Measurements from ENCODE around the gene IPPK. TPM values are rescaled to one million over a fixed set of nuclear protein-coding genes. Genes with fewer than 3 reads are reported as not detected.
"Not testable (repeated sequence)": the region's sequence is repeated elsewhere in the genome, so short reads cannot be mapped to it uniquely, and the experiment has no call there.

The IPPK gene
- total RNA-seq, 4 donors from 2014 or later: 49.2 to 71.5 (median 54.4) TPM

- WGBS, 2 donors: 29 to 38% methylated on average over 12 of the region's 12 CpGs
- peak; percentile 28 to 84 for DNase-seq (ENCODE audit: low spot score in 2 of 2)
- H3K4me3 ChIP-seq (ENCODE audit: low read depth, poor library complexity, severe bottlenecking): no peak overlapping the region
- no peak for TF ChIP-seq POLR2A (IDR thresholded peaks at IDR 0.05)
- TF ChIP-seq, protein P1, sequence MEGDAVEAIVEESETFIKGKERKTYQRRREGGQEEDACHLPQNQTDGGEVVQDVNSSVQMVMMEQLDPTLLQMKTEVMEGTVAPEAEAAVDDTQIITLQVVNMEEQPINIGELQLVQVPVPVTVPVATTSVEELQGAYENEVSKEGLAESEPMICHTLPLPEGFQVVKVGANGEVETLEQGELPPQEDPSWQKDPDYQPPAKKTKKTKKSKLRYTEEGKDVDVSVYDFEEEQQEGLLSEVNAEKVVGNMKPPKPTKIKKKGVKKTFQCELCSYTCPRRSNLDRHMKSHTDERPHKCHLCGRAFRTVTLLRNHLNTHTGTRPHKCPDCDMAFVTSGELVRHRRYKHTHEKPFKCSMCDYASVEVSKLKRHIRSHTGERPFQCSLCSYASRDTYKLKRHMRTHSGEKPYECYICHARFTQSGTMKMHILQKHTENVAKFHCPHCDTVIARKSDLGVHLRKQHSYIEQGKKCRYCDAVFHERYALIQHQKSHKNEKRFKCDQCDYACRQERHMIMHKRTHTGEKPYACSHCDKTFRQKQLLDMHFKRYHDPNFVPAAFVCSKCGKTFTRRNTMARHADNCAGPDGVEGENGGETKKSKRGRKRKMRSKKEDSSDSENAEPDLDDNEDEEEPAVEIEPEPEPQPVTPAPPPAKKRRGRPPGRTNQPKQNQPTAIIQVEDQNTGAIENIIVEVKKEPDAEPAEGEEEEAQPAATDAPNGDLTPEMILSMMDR (IDR thresholded peaks at IDR 0.05): no peak
- intact Hi-C loops (cut with DNase I; ENCODE audit: low total_unique reads): no loop called here
Observed at GRCh38 chr9:92600462-92601261, 69.3 kb downstream of the IPPK start.

GRCh38 chr9:92599938-92600461 lies 69.9 kb downstream of the IPPK start:
- 38 to 52% methylated on average over 4 of the region's 4 CpGs for WGBS, 2 donors
- intact Hi-C loops (cut with DNase I; ENCODE audit: low total_unique reads): no loop called here
- peak; percentile 25 to 56 for DNase-seq (ENCODE audit: low spot score in 2 of 2)

GRCh38 chr9:92598382-92598781 lies 71.5 kb downstream of the IPPK start:
- WGBS, 2 donors: 61 to 66% methylated on average over 2 of the region's 2 CpGs
- intact Hi-C loops (cut with DNase I; ENCODE audit: low total_unique reads): no loop called here
- H3K4me3 ChIP-seq (ENCODE audit: low read depth, poor library complexity, severe bottlenecking): no peak overlapping the region
- DNase-seq (ENCODE audit: low spot score in 2 of 2): no peak
- no peak for TF ChIP-seq POLR2A (IDR thresholded peaks at IDR 0.05)
- TF ChIP-seq, protein P1 (IDR thresholded peaks at IDR 0.05): no peak

More at GRCh38 chr9:92599938-92600461, 69.9 kb downstream of the IPPK start:
- TF ChIP-seq, protein P1 (IDR thresholded peaks at IDR 0.05): no peak
- no peak overlapping the region for H3K4me3 ChIP-seq (ENCODE audit: low read depth, poor library complexity, severe bottlenecking)

DNA sequence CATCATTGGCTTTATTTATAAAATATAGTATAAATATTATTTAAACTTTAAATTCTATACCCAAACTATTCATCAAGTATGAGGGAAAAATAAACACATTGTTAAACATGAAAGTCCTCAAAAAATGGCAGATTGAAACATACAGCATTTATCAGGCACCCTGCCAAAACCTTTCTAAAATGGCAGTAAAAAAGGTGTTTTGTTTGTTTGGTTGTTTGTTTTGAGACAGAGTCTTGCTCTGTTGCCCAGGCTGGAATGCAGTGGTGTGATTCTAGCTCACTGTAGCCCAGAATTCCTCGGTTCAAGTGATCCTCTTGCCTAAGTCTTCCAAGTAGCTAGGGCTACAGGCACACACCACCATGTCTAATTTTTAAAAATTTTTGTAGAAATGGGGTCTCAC lies 74.0 kb downstream of the IPPK start:
- intact Hi-C loops (cut with DNase I; ENCODE audit: low total_unique reads): no loop called here
- TF ChIP-seq POLR2A (IDR thresholded peaks at IDR 0.05): no peak
- TF ChIP-seq, protein P1 (IDR thresholded peaks at IDR 0.05): no peak
- DNase-seq (ENCODE audit: low spot score in 2 of 2): no peak
- 88 to 95% methylated on average over 1 of the region's 1 CpG for WGBS, 2 donors
- H3K4me3 ChIP-seq (ENCODE audit: low read depth, poor library complexity, severe bottlenecking): no peak overlapping the region

- intact Hi-C loops (cut with DNase I; ENCODE audit: low total_unique reads); H3K4me3 ChIP-seq (ENCODE audit: low read depth, poor library complexity, severe bottlenecking); DNase-seq (ENCODE audit: low spot score in 2 of 2): not testable (repeated sequence)
- WGBS, 2 donors: 94 to 100% methylated on average over 1 of the region's 1 CpG
Observed at GRCh38 chr9:92595075-92595474, 74.9 kb downstream of the IPPK start.

- no peak for DNase-seq (ENCODE audit: low spot score in 2 of 2)
- intact Hi-C loops (cut with DNase I; ENCODE audit: low total_unique reads): no loop called here
- no peak overlapping the region for H3K4me3 ChIP-seq (ENCODE audit: low read depth, poor library complexity, severe bottlenecking)
- WGBS, 2 donors: 57 to 59% methylated on average over 7 of the region's 7 CpGs
- TF ChIP-seq POLR2A (IDR thresholded peaks at IDR 0.05): no peak
Observed at GRCh38 chr9:92592946-92593861, 76.7 kb downstream of the IPPK start.

Measured in lower leg skin (tissue), 4 donors.